Measurements from ENCODE around the gene AMBRA1.
A peak's percentile ranks its signal among the peaks of the same experiment; 100 is the strongest.

DNA sequence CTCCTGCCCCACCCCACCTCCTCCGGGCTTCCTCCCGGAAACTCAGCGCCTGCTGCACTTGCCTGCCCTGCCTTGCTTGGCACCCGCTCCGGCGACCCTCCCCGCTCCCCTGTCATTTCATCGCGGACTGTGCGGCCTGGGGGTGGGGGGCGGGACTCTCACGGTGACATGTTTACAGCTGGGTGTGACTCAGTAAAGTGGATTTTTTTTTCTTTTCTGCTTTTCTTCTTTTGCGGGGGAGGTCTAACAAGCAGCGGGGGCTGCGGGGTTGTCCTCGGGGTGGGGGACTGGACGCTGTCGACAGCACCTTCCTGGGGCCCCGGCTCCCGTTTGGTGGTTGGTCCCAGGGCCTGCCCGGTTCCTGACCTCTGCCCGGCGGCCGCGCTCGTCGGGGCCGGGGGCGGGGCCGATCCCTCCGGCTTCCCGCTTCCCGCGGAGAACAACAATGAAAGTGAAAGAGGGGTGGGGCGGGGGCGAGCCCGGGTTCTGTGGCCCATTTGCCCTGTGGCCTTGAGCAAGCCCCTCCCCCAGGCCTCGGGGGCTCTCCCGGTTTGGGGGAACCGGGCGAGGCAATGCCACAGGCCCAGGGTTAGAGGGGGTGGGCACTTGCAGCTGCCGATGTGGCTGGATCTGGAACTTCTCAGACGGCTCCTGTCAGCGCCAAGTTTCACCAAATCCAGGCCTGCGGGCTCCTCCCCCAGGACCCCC lies 213.3 kb downstream of the AMBRA1 start:
- TF ChIP-seq, protein P1, sequence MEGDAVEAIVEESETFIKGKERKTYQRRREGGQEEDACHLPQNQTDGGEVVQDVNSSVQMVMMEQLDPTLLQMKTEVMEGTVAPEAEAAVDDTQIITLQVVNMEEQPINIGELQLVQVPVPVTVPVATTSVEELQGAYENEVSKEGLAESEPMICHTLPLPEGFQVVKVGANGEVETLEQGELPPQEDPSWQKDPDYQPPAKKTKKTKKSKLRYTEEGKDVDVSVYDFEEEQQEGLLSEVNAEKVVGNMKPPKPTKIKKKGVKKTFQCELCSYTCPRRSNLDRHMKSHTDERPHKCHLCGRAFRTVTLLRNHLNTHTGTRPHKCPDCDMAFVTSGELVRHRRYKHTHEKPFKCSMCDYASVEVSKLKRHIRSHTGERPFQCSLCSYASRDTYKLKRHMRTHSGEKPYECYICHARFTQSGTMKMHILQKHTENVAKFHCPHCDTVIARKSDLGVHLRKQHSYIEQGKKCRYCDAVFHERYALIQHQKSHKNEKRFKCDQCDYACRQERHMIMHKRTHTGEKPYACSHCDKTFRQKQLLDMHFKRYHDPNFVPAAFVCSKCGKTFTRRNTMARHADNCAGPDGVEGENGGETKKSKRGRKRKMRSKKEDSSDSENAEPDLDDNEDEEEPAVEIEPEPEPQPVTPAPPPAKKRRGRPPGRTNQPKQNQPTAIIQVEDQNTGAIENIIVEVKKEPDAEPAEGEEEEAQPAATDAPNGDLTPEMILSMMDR (IDR thresholded peaks at IDR 0.05), result no peak
- TF ChIP-seq POLR2A (IDR thresholded peaks at IDR 0.05), result peak in 1 of 4 donors; percentile 7
